Heart left ventricle (tissue), 13 donors: Measurements from ENCODE around the gene ABCA1.

ENCODE experiments used
- POLR2A ChIP-seq, 2 donors: fragments of 450-650 bp; IDR thresholded peaks; one replicate each; pipeline ENCODE4 v1.6.1; 2017; ENCODE audit warnings: antibody characterized with exemption in 2 of 2, mild to moderate bottlenecking in 2 of 2, moderate library complexity in 2 of 2
- TF ChIP-seq, protein P1 (sequence below), 12 donors: fragments of 200-600 bp; sonication (generic) in 4 of 12; IDR thresholded peaks; one replicate each; pipeline versions ENCODE4 v1.5.0 to v1.8.0; 2018 to 2022; ENCODE audit warnings: antibody characterized with exemption in 12 of 12, mild to moderate bottlenecking in 5 of 12
- donor health status: ischemic (EF 13 %, LVEDD 7.1; RV severe dilation, severe dysfunction).
- donor health status: DM: no; HTN: yes; CAD: no.
- donor health status: DM: no; HTN: no; CAD: no.
- donor health status: ischemic (EF 25% LVEDD 6.9; RV normal size, moderate dysfunction).
- donor health status: ischemic (EF 25% LVEDD 5.7; RV mildly dilated, moderate dysfunction).
- donor health status: ischemic (EF 35%, LVEDD 5.7; RV mildly dilated, moderate dysfunction).
- donor health status: nonischemic (EF 11% LVEDD 7.7; RV severe dilation, severe dysfunction).
- donor health status: DM: yes; HTN: yes; CAD: no.
- donor health status: PGD.
- donor health status: ischemic (EF 29% LVEDD 5.4; RV normal size, mild dysfunction).
- donor health status: nonischemic (EF 23%, LVEDD 6.1; RV moderate dilation, normal function).

- TF ChIP-seq, protein P1, sequence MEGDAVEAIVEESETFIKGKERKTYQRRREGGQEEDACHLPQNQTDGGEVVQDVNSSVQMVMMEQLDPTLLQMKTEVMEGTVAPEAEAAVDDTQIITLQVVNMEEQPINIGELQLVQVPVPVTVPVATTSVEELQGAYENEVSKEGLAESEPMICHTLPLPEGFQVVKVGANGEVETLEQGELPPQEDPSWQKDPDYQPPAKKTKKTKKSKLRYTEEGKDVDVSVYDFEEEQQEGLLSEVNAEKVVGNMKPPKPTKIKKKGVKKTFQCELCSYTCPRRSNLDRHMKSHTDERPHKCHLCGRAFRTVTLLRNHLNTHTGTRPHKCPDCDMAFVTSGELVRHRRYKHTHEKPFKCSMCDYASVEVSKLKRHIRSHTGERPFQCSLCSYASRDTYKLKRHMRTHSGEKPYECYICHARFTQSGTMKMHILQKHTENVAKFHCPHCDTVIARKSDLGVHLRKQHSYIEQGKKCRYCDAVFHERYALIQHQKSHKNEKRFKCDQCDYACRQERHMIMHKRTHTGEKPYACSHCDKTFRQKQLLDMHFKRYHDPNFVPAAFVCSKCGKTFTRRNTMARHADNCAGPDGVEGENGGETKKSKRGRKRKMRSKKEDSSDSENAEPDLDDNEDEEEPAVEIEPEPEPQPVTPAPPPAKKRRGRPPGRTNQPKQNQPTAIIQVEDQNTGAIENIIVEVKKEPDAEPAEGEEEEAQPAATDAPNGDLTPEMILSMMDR (IDR thresholded peaks at IDR 0.05) = no peak
- no peak for TF ChIP-seq POLR2A (IDR thresholded peaks at IDR 0.05)
Observed at GRCh38 chr9:104972242-104972866, 44.4 kb upstream of the ABCA1 start.
